Activated CD8-positive, alpha-beta T cell treated with anti-CD3 and anti-CD28 coated beads for 36 hours (primary cell): ENCODE data around the gene PIP5K1C. TPM values are rescaled to one million over a fixed set of nuclear protein-coding genes. Genes with fewer than 3 reads are reported as not detected.
A peak's percentile ranks its signal among the peaks of the same experiment; 100 is the strongest.

Source experiments
- ATAC-seq: fragments of 200-7000 bp; cut with Tn5 transposase; one replicate; pipeline ENCODE4 v1.10.0; 2021; ENCODE audit warnings: mild to moderate bottlenecking, moderate library complexity
- CTCF ChIA-PET: fragments of 350-600 bp; sonication (Branson Sonifier 250); formaldehyde crosslinking; loops from one replicate; lab custom pipeline; 2021; ENCODE audit warnings: antibody characterized with exemption; lab: Charles Lee
- POLR2A ChIA-PET: fragments of 350-600 bp; sonication (Branson Sonifier 250); formaldehyde crosslinking; loops from one replicate; lab custom pipeline; 2021; ENCODE audit warnings: antibody characterized with exemption; lab: Charles Lee
- DNase-seq: peaks from one replicate; pipeline ENCODE4 v3.0.0-alpha.2; 2020
- H3K27ac Mint-ChIP-seq: one replicate; pipeline ENCODE4 v1.8.0; 2021; ENCODE audit warnings: mild to moderate bottlenecking, mixed read lengths
- H3K27me3 Mint-ChIP-seq: one replicate; pipeline ENCODE4 v1.8.0; 2021; ENCODE audit warnings: mixed read lengths
- H3K36me3 Mint-ChIP-seq: one replicate; pipeline ENCODE4 v1.8.0; 2021; ENCODE audit warnings: low read depth, mixed read lengths
- H3K4me1 Mint-ChIP-seq: one replicate; pipeline ENCODE4 v1.8.0; 2021; ENCODE audit warnings: low read depth, mixed read lengths
- H3K4me3 Mint-ChIP-seq: one replicate; pipeline ENCODE4 v1.8.0; 2021; ENCODE audit warnings: mild to moderate bottlenecking, moderate library complexity, mixed read lengths
- H3K9me3 Mint-ChIP-seq: one replicate; pipeline ENCODE4 v1.8.0; 2021; ENCODE audit warnings: mixed read lengths
- CTCF ChIP-seq: fragments of 200-600 bp; IDR thresholded peaks from one replicate; pipeline ENCODE4 v1.8.0; 2022; ENCODE audit warnings: antibody characterized with exemption, mild to moderate bottlenecking
- intact Hi-C: fragments of 100-400 bp; cut with micrococcal nuclease; formaldehyde crosslinking; loops from one replicate; pipeline ENCODE4 v1.10.0; 2022
- total RNA-seq, 2 experiments: library from RNA; stranded (reverse); gene quantifications; one replicate each; pipeline ENCODE4 v1.2.3, GENCODE V29; 2021

The PIP5K1C gene
- total RNA-seq, 2 experiments from 2014 or later, result 20.4 to 22.2 TPM

DNA sequence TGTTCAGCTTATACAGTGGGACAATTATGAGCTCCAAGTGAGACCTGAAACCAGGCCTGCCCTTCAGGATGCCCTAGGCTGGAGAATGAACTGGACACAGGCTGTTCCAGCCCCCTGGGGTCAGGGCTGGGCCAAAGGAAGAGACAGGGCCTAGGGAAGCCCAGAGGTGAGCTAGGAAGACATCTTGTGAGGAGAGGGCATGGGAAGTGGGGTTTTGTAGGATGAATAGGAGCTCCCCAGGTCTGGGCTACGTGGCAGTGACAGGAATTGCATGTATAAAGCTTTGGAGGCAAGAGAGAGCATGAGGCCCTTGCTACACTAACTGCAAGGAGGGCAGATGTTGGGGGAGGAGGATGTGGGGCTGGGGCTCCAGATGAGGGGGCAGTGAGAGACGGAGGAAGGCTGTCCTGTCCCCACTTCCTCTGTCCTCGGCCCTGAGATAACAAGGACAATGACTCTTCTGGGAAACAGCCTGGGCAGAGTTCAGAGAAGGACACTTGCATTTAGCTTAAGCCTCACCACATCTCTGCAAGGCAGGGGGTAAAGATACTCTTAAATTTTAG is 92.1 kb downstream of the PIP5K1C start:
- POLR2A ChIA-PET, result interaction anchor here (0.6 to 1.3 kb wide), 4 partner anchors 12 to 90 kb away, joined by 3 to 4 read pairs (median 3); partner anchors contain the start of gene MFSD12

DNA sequence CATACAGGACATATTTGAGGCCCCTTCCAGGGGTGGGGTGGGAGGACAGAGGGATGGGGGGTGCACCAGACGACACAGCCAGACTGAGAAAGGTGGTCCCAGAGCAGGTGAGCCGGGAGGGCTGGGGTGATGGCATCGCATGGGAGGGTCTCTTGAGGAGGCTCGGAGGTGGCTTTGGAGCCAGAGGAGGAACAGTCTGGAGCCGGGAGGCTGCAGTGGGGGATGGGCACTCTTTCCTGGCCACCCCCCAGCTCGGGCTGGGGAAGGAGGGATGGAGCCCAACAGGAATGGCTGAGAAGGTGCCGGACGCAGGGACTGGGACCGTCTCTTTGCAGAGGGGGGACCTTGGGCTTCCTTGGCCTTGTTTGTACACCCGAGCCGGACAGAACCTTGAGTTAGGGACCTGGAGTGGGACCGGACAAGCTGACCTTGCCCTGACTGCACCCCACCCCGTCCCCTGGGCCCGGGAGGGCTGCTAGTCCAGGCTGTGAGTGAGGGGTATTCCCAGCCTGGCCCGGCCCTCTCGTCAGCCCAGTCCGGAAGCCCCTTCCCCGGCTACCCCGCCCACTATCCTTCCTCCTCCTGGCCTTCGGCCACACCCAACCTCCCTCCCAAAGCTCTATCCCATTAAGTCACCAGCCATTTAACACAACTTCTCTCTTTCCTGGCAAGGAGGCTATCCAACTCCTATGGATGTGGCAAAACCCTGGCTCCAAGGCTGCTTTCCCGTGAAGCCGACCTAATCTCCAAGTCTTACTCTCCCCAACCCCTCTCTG is 92.8 kb downstream of the PIP5K1C start:
- H3K27me3 Mint-ChIP-seq, result no peaks in the 10 kb centered on the region
- no peak for TF ChIP-seq CTCF
- no peaks in the 10 kb centered on the region for H3K9me3 Mint-ChIP-seq
- peaks cover 11% of the 10 kb centered on the region for H3K4me1 Mint-ChIP-seq
- H3K36me3 Mint-ChIP-seq, result peaks cover 9% of the 10 kb centered on the region
- CTCF ChIA-PET, result interaction anchor here (1.2 to 1.4 kb wide), 4 partner anchors 18 to 85 kb away, joined by 3 to 5 read pairs (median 3); partner anchors contain the start of gene GIPC3
- H3K4me3 Mint-ChIP-seq, result peak overlapping the region; percentile 47
- H3K27ac Mint-ChIP-seq, result peak overlapping the region; percentile 26
- POLR2A ChIA-PET, result interaction anchor here (0.8 kb wide), 1 partner anchor 74 kb away, joined by 3 read pairs; no protein-coding TSS in a partner anchor
- no peak for DNase-seq
- ATAC-seq, result no peak
- intact Hi-C loops, result no loop called here

More for the DNA sequence above, 92.1 kb downstream of the PIP5K1C start:
- peaks cover 11% of the 10 kb centered on the region for H3K4me1 Mint-ChIP-seq
- peaks cover 9% of the 10 kb centered on the region for H3K36me3 Mint-ChIP-seq
- no peak for TF ChIP-seq CTCF
- H3K27me3 Mint-ChIP-seq, result no peaks in the 10 kb centered on the region
- ATAC-seq, result no peak
- peak overlapping the region; percentile 41 for H3K4me3 Mint-ChIP-seq
- DNase-seq, result no peak
- intact Hi-C loops, result no loop called here
- no peaks in the 10 kb centered on the region for H3K9me3 Mint-ChIP-seq
- peak overlapping the region; percentile 26 for H3K27ac Mint-ChIP-seq
- CTCF ChIA-PET, result interaction anchor here (1.0 to 1.4 kb wide), 5 partner anchors 17 to 84 kb away, joined by 3 to 5 read pairs (median 3); partner anchors contain the start of gene GIPC3

- peak; percentile 51 for ATAC-seq
- Mint-ChIP-seq H3K4me1 (peaks cover 11% of the 10 kb centered on the region), H3K27me3 (no peaks in the 10 kb centered on the region), H3K4me3 (peak within 1 kb of the TSS; percentile 47), H3K36me3 (peaks cover 5% of the 10 kb centered on the region), H3K9me3 (no peaks in the 10 kb centered on the region), H3K27ac (no peak within 1 kb of the TSS)
- intact Hi-C loops, result no loop called here
- POLR2A ChIA-PET, result interaction anchor here (0.8 kb wide), 1 partner anchor 73 kb away, joined by 3 read pairs; no protein-coding TSS in a partner anchor
- TF ChIP-seq CTCF, result no peak
- CTCF ChIA-PET, result no interaction called here
- DNase-seq, result peak; percentile 83
Observed at GRCh38 chr19:3606690-3607289, 93.5 kb downstream of the PIP5K1C start, which contains the start of gene TBXA2R. Gene TBXA2R, minus strand, starts transcription at chr19:3606875. Its CDS starts 6,241 bp downstream, at chr19:3600634.

DNA sequence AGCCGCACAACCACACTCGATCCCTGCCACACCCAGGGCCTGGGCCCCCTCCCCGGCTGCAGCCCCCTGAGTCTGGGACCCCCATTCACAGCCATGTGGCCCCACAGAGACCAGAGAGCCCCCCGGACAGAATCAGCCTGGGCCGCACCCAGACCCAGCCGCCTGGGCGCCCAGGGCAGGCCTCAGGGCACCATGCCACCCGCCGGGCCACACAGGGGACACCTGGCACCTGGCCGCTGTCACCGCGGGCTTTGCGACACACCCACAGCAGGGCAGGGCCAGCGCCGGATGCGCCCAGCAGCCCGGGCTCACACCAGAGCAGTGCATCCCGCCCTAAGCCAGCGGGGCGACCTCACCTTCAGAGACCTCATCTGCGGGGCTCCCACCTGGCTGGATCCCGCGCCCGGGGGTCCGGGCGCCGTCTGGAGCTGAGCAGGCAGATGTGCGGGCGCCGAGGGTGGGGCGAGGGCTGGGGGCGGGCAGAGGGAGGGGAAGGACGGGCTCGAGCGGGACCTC is 94.0 kb downstream of the PIP5K1C start:
- TF ChIP-seq CTCF, result no peak
- no peak overlapping the region for H3K4me3 Mint-ChIP-seq
- intact Hi-C loops, result no loop called here
- H3K4me1 Mint-ChIP-seq, result peaks cover 11% of the 10 kb centered on the region
- H3K9me3 Mint-ChIP-seq, result no peaks in the 10 kb centered on the region
- peaks cover 3% of the 10 kb centered on the region for H3K36me3 Mint-ChIP-seq
- no peaks in the 10 kb centered on the region for H3K27me3 Mint-ChIP-seq
- CTCF ChIA-PET, result no interaction called here
- DNase-seq (peak; percentile 59), ATAC-seq (peak; percentile 48)
- POLR2A ChIA-PET, result no interaction called here
- H3K27ac Mint-ChIP-seq, result no peak overlapping the region
